Epidermal melanocyte (primary cell): ENCODE results near the gene CROCC.
A peak's percentile ranks its signal among the peaks of the same experiment; 100 is the strongest.

Experiments
- DNase-seq: peaks from one replicate; pipeline ENCODE4 v3.0.0; 2011; ENCODE audit warnings: low spot score; ENCODE audit not compliant: insufficient read length

CROCC gene

GRCh38 chr1:16982902-16983301 is 61.2 kb downstream of the CROCC start:
- no peak for DNase-seq

- DNase-seq: no peak
These were observed 61.9 kb downstream of the CROCC start for GRCh38 chr1:16983649-16984048.

GRCh38 chr1:16984717-16985116 is 63.0 kb downstream of the CROCC start:
- DNase-seq: no peak

GRCh38 chr1:16986113-16986512 is 64.4 kb downstream of the CROCC start:
- no peak for DNase-seq

GRCh38 chr1:16986560-16986959 is 64.8 kb downstream of the CROCC start:
- no peak for DNase-seq

- no peak for DNase-seq
These were observed 65.2 kb downstream of the CROCC start for GRCh38 chr1:16986962-16987361.

- DNase-seq: no peak
These were observed 66.5 kb downstream of the CROCC start for GRCh38 chr1:16988210-16988609.

- no peak for DNase-seq
These were observed 68.1 kb downstream of the CROCC start for GRCh38 chr1:16989676-16990391.

GRCh38 chr1:16991571-16991970 is 69.8 kb downstream of the CROCC start:
- DNase-seq: no peak

GRCh38 chr1:16992102-16992501 is 70.4 kb downstream of the CROCC start:
- no peak for DNase-seq

- DNase-seq: no peak
These were observed 70.9 kb downstream of the CROCC start for GRCh38 chr1:16992675-16993074.

GRCh38 chr1:16993521-16994038 is 71.8 kb downstream of the CROCC start:
- DNase-seq: no peak

GRCh38 chr1:16996845-16997244 is 75.1 kb downstream of the CROCC start:
- DNase-seq: no peak

- peak; percentile 7 for DNase-seq
These were observed 76.9 kb downstream of the CROCC start for GRCh38 chr1:16998589-16998988.

- DNase-seq: no peak
These were observed 78.1 kb downstream of the CROCC start for GRCh38 chr1:16999863-17000262.

- DNase-seq: peak; percentile 11
These were observed 80.2 kb downstream of the CROCC start for GRCh38 chr1:17001760-17002523.

GRCh38 chr1:17002524-17002902 is 80.8 kb downstream of the CROCC start:
- no peak for DNase-seq

- peak; percentile 5 for DNase-seq
These were observed 83.0 kb downstream of the CROCC start for GRCh38 chr1:17004466-17005364.

GRCh38 chr1:17005365-17005740 is 83.6 kb downstream of the CROCC start:
- DNase-seq: no peak

GRCh38 chr1:17007121-17007520 is 85.4 kb downstream of the CROCC start:
- DNase-seq: no peak

GRCh38 chr1:17008208-17008855 is 86.6 kb downstream of the CROCC start:
- DNase-seq: no peak
